ENCODE data around the gene BBS4. TPM values are rescaled to one million over a fixed set of nuclear protein-coding genes. Genes with fewer than 3 reads are reported as not detected.
"Not testable (repeated sequence)": the region's sequence is repeated elsewhere in the genome, so short reads cannot be mapped to it uniquely, and the experiment has no call there.

BBS4 gene
- polyA plus RNA-seq, 4 donors: 2.9 to 27.2 (median 6.0) TPM

DNA sequence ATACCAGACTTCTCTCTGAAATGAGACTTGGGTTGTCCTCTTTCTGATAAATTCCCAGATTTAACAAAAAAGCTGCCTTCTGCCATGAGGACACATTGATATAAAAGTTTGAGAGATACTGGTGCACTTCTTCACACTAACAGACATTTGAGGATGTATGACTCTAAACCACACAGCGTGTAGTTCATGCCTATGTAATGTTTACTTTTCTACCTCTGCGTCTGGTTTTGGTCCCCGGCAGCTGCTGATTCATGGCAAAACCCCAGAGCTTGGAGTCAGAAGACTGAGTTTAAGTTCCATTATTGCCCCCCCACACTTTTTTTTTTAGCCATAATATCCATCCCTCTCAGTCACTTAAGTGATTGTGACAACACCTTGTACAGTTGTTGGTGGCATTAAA is 30.0 kb upstream of the BBS4 start:
- not testable (repeated sequence) for H3K27ac ChIP-seq (ENCODE audit: low read depth in 1 of 3, low read length in 2 of 3); H3K27me3 ChIP-seq (ENCODE audit: control insufficient read depth in 3 of 3, insufficient read depth in 3 of 3, low read length in 3 of 3); H3K36me3 ChIP-seq (ENCODE audit: control insufficient read depth in 3 of 3, insufficient read depth in 2 of 3, low read depth in 1 of 3, low read length in 3 of 3); H3K4me1 ChIP-seq (ENCODE audit: control insufficient read depth in 3 of 3, insufficient read depth in 2 of 3, low read depth in 1 of 3, low read length in 2 of 3); H3K9me3 ChIP-seq (ENCODE audit: control insufficient read depth in 2 of 2, insufficient read depth in 1 of 2, low read depth in 1 of 2, low read length in 1 of 2); H3K4me3 ChIP-seq (ENCODE audit: low read depth in 1 of 3, low read length in 3 of 3); DNase-seq; FAIRE-seq
- no CpG with 5 or more reads among the region's 3 CpGs for WGBS, 3 donors

- H3K36me3 ChIP-seq (ENCODE audit: control insufficient read depth in 3 of 3, insufficient read depth in 2 of 3, low read depth in 1 of 3, low read length in 3 of 3); DNase-seq; H3K9me3 ChIP-seq (ENCODE audit: control insufficient read depth in 2 of 2, insufficient read depth in 1 of 2, low read depth in 1 of 2, low read length in 1 of 2); H3K4me3 ChIP-seq (ENCODE audit: low read depth in 1 of 3, low read length in 3 of 3); H3K27me3 ChIP-seq (ENCODE audit: control insufficient read depth in 3 of 3, insufficient read depth in 3 of 3, low read length in 3 of 3); H3K4me1 ChIP-seq (ENCODE audit: control insufficient read depth in 3 of 3, insufficient read depth in 2 of 3, low read depth in 1 of 3, low read length in 2 of 3); H3K27ac ChIP-seq (ENCODE audit: low read depth in 1 of 3, low read length in 2 of 3); FAIRE-seq: not testable (repeated sequence)
- WGBS, 3 donors: 76 to 80% (median 78%) methylated on average over 8 of the region's 10 CpGs
These were observed 24.9 kb upstream of the BBS4 start for GRCh38 chr15:72661081-72661480.

DNA sequence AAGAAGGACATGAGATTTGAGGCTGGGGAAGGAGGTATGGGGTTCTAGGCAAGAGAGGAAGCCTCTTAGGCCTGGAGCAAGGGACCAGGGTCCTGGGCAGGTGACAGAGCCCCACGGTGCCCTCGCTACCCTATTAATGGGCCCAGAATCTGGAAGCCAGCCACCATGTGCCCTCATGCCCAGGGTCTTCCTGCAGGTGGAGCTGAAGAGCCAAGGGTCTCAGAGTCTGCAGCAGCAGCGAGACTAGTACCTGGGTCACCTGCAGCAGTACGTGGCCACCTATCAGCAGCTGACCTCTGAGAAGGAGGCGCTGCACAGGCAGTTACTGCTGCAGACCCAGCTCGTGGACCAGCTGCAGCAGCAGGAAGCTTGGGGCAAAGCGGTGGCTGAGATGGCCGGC is 22.1 kb upstream of the BBS4 start:
- not testable (repeated sequence) for H3K9me3 ChIP-seq (ENCODE audit: control insufficient read depth in 2 of 2, insufficient read depth in 1 of 2, low read depth in 1 of 2, low read length in 1 of 2); H3K27ac ChIP-seq (ENCODE audit: low read depth in 1 of 3, low read length in 2 of 3); FAIRE-seq; H3K27me3 ChIP-seq (ENCODE audit: control insufficient read depth in 3 of 3, insufficient read depth in 3 of 3, low read length in 3 of 3); DNase-seq; H3K4me3 ChIP-seq (ENCODE audit: low read depth in 1 of 3, low read length in 3 of 3); H3K4me1 ChIP-seq (ENCODE audit: control insufficient read depth in 3 of 3, insufficient read depth in 2 of 3, low read depth in 1 of 3, low read length in 2 of 3); H3K36me3 ChIP-seq (ENCODE audit: control insufficient read depth in 3 of 3, insufficient read depth in 2 of 3, low read depth in 1 of 3, low read length in 3 of 3)
- 44 to 69% methylated on average over 2 to 3 of the region's 8 CpGs; no CpG with 5 or more reads in 1 of the 3 donors for WGBS, 3 donors

DNA sequence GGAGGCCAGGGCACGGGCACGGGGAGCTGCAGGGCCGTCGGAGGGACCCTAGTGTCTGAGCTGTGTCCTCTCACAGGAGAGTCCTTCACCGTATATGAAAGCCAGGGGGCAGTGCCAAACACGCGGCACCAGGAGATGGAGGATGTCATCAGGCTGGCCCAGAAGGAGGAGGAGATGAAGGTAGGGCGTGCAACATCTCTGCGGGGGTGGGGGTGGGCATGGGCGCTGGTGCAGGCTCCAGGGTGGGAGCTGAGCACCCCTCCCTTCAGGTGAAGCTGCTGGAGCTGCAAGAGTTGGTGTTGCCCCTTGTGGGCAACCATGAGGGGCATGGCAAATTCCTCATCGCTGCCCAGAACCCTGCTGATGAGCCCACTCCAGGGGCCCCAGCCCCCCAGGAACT is 20.3 kb upstream of the BBS4 start:
- not testable (repeated sequence) for H3K4me1 ChIP-seq (ENCODE audit: control insufficient read depth in 3 of 3, insufficient read depth in 2 of 3, low read depth in 1 of 3, low read length in 2 of 3); H3K27ac ChIP-seq (ENCODE audit: low read depth in 1 of 3, low read length in 2 of 3); H3K27me3 ChIP-seq (ENCODE audit: control insufficient read depth in 3 of 3, insufficient read depth in 3 of 3, low read length in 3 of 3); H3K4me3 ChIP-seq (ENCODE audit: low read depth in 1 of 3, low read length in 3 of 3); H3K9me3 ChIP-seq (ENCODE audit: control insufficient read depth in 2 of 2, insufficient read depth in 1 of 2, low read depth in 1 of 2, low read length in 1 of 2); FAIRE-seq; DNase-seq; H3K36me3 ChIP-seq (ENCODE audit: control insufficient read depth in 3 of 3, insufficient read depth in 2 of 3, low read depth in 1 of 3, low read length in 3 of 3)
- WGBS, 3 donors: 63 to 71% (median 66%) methylated on average over 3 to 5 of the region's 11 CpGs

GRCh38 chr15:72669803-72670202 is 16.2 kb upstream of the BBS4 start:
- H3K4me1 ChIP-seq (ENCODE audit: control insufficient read depth in 3 of 3, insufficient read depth in 2 of 3, low read depth in 1 of 3, low read length in 2 of 3); DNase-seq; H3K27ac ChIP-seq (ENCODE audit: low read depth in 1 of 3, low read length in 2 of 3); H3K9me3 ChIP-seq (ENCODE audit: control insufficient read depth in 2 of 2, insufficient read depth in 1 of 2, low read depth in 1 of 2, low read length in 1 of 2); FAIRE-seq; H3K27me3 ChIP-seq (ENCODE audit: control insufficient read depth in 3 of 3, insufficient read depth in 3 of 3, low read length in 3 of 3); H3K4me3 ChIP-seq (ENCODE audit: low read depth in 1 of 3, low read length in 3 of 3); H3K36me3 ChIP-seq (ENCODE audit: control insufficient read depth in 3 of 3, insufficient read depth in 2 of 3, low read depth in 1 of 3, low read length in 3 of 3): not testable (repeated sequence)
- WGBS, 3 donors: 86 to 96% (median 92%) methylated on average over 2 to 5 of the region's 6 CpGs

GRCh38 chr15:72670656-72671352 is 15.2 kb upstream of the BBS4 start:
- not testable (repeated sequence) for H3K4me1 ChIP-seq (ENCODE audit: control insufficient read depth in 3 of 3, insufficient read depth in 2 of 3, low read depth in 1 of 3, low read length in 2 of 3); H3K4me3 ChIP-seq (ENCODE audit: low read depth in 1 of 3, low read length in 3 of 3); FAIRE-seq; H3K9me3 ChIP-seq (ENCODE audit: control insufficient read depth in 2 of 2, insufficient read depth in 1 of 2, low read depth in 1 of 2, low read length in 1 of 2); H3K36me3 ChIP-seq (ENCODE audit: control insufficient read depth in 3 of 3, insufficient read depth in 2 of 3, low read depth in 1 of 3, low read length in 3 of 3); H3K27me3 ChIP-seq (ENCODE audit: control insufficient read depth in 3 of 3, insufficient read depth in 3 of 3, low read length in 3 of 3)
- peak; percentile 82 to 93 for DNase-seq
- 4 to 6% (median 5%) methylated on average over 8 of the region's 8 CpGs for WGBS, 3 donors
- peak overlapping the region in 1 of 3 donors; percentile 53 for H3K27ac ChIP-seq (ENCODE audit: low read depth in 1 of 3, low read length in 2 of 3)

DNA sequence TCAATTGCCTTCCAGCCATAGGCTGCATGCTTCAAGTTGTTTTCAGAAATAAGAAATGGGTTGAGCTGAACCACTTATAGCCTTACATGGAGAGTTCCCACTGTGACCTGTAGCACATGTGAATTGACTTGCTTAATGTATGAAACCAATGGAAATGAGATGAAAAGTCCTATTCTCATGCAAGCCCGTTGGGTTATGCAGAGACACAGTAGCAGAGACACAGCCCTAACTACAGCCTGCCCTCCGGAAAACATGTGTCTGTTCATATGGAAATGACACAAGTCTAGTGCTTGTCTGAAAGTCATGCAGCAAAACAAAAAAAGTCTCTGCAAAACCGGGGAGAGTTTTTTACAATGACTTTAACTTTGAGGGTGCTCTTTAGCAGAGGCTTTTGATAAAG is 14.5 kb upstream of the BBS4 start:
- H3K9me3 ChIP-seq (ENCODE audit: control insufficient read depth in 2 of 2, insufficient read depth in 1 of 2, low read depth in 1 of 2, low read length in 1 of 2): no peaks in the 10 kb centered on the region
- WGBS, 3 donors: 28 to 37% (median 29%) methylated on average over 3 of the region's 3 CpGs
- FAIRE-seq (no peak), DNase-seq (no peak)
- H3K36me3 ChIP-seq (ENCODE audit: control insufficient read depth in 3 of 3, insufficient read depth in 2 of 3, low read depth in 1 of 3, low read length in 3 of 3): no peaks in the 10 kb centered on the region
- H3K27me3 ChIP-seq (ENCODE audit: control insufficient read depth in 3 of 3, insufficient read depth in 3 of 3, low read length in 3 of 3): no peaks in the 10 kb centered on the region
- no peak overlapping the region for H3K27ac ChIP-seq (ENCODE audit: low read depth in 1 of 3, low read length in 2 of 3)
- no peak overlapping the region for H3K4me3 ChIP-seq (ENCODE audit: low read depth in 1 of 3, low read length in 3 of 3)
- H3K4me1 ChIP-seq (ENCODE audit: control insufficient read depth in 3 of 3, insufficient read depth in 2 of 3, low read depth in 1 of 3, low read length in 2 of 3): peaks cover 0 to 3% (median 0%) of the 10 kb centered on the region in 3 donors

DNA sequence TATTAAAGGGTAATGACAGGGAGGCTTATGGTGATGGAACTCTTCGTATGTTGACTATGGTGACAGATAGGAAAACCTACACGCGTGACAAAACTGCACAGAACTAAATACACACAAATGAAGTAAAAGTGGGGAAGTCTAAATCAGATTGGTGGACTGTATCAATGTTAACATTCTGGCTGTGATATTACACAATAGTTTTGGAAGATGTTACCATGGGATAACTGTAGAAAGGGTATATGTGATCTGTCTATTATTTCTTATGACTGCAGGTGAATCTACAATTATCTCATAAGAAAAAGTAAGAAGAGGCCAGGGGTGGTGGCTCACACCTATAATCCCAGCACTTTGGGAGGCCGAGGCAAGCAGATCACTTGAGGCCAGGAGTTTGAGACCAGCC is 9.2 kb upstream of the BBS4 start:
- Histone ChIP-seq H3K4me3 (ENCODE audit: low read depth in 1 of 3, low read length in 3 of 3) (no peak overlapping the region), H3K4me1 (ENCODE audit: control insufficient read depth in 3 of 3, insufficient read depth in 2 of 3, low read depth in 1 of 3, low read length in 2 of 3) (no peaks in the 10 kb centered on the region), H3K27ac (ENCODE audit: low read depth in 1 of 3, low read length in 2 of 3) (no peak overlapping the region), H3K27me3 (ENCODE audit: control insufficient read depth in 3 of 3, insufficient read depth in 3 of 3, low read length in 3 of 3) (peaks cover 0 to 6% (median 5%) of the 10 kb centered on the region in 3 donors), H3K9me3 (ENCODE audit: control insufficient read depth in 2 of 2, insufficient read depth in 1 of 2, low read depth in 1 of 2, low read length in 1 of 2) (no peaks in the 10 kb centered on the region), H3K36me3 (ENCODE audit: control insufficient read depth in 3 of 3, insufficient read depth in 2 of 3, low read depth in 1 of 3, low read length in 3 of 3) (no peaks in the 10 kb centered on the region)
- WGBS, 3 donors: 88 to 91% (median 89%) methylated on average over 4 of the region's 4 CpGs
- no peak for FAIRE-seq
- no peak for DNase-seq

DNA sequence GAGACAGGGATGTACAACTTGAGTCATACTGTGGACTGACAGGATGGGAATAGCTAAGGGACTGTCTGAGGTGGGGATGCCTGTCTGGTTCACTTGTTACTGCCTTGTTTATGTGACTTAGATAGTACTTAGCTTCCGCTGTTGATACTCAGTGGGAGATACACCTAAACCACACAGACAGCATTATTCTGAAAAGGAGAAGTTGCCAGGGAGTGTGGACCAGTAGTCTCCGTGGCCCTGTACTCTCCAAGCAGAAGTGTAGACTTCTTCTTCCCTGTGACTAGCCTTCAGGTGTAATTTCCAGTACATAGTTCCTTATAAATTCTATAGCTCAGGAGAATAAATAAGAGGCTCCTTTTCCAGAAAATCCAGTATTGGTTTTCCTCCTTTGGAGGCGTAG is 5.1 kb upstream of the BBS4 start:
- FAIRE-seq (no peak), DNase-seq (no peak)
- Histone ChIP-seq H3K27ac (ENCODE audit: low read depth in 1 of 3, low read length in 2 of 3) (no peak overlapping the region), H3K4me1 (ENCODE audit: control insufficient read depth in 3 of 3, insufficient read depth in 2 of 3, low read depth in 1 of 3, low read length in 2 of 3) (peaks cover 0 to 5% (median 0%) of the 10 kb centered on the region in 3 donors), H3K27me3 (ENCODE audit: control insufficient read depth in 3 of 3, insufficient read depth in 3 of 3, low read length in 3 of 3) (peaks cover 0 to 6% (median 5%) of the 10 kb centered on the region in 3 donors), H3K36me3 (ENCODE audit: control insufficient read depth in 3 of 3, insufficient read depth in 2 of 3, low read depth in 1 of 3, low read length in 3 of 3) (no peaks in the 10 kb centered on the region), H3K9me3 (ENCODE audit: control insufficient read depth in 2 of 2, insufficient read depth in 1 of 2, low read depth in 1 of 2, low read length in 1 of 2) (no peaks in the 10 kb centered on the region), H3K4me3 (ENCODE audit: low read depth in 1 of 3, low read length in 3 of 3) (no peak overlapping the region)
- WGBS, 3 donors: 57 to 68% (median 62%) methylated on average over 3 of the region's 3 CpGs

Data from small intestine (tissue), 7 donors.